ENCODE measurements around the gene POU6F2.

Gene POU6F2

DNA sequence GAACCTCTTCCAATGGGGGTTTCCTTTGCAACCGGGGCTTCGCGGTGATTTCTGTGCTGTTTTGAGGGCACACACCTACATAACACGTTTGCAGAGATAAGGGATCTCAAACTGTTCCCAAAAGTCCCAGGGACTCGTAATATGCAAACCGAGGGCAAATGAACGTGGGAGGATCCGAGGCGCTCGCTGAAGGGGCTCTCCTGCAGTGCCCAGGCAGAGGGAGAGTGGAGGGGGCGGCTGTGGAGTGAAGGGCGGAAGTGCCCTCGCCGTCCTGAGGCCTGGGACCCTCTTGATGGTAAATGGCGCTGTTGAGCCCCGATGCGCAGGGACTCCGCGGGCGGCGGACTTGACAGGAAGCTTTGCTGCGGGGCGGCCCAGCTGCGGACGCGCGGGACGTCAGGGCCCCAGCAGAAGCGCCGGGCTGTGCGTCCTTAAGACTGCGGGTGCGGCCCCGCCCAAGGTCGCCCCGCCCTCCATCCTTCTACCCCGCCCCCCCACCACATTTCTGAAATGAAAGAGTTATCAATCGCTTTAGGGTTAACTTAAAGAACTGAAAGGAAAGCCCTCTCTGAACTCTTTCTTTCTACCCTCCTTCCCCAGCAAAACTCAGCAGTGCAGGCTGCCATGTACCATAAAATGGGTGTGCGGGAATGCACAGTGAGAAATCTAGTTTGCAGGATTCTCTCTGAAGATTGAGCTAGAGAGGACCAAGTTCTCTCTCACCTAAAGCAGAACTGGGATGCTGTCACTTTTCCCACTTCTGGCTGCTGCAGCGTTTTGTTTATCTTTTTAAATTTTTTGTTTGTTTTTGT lies 436.7 kb downstream of the POU6F2 start:
- DNase-seq, result no peak

DNA sequence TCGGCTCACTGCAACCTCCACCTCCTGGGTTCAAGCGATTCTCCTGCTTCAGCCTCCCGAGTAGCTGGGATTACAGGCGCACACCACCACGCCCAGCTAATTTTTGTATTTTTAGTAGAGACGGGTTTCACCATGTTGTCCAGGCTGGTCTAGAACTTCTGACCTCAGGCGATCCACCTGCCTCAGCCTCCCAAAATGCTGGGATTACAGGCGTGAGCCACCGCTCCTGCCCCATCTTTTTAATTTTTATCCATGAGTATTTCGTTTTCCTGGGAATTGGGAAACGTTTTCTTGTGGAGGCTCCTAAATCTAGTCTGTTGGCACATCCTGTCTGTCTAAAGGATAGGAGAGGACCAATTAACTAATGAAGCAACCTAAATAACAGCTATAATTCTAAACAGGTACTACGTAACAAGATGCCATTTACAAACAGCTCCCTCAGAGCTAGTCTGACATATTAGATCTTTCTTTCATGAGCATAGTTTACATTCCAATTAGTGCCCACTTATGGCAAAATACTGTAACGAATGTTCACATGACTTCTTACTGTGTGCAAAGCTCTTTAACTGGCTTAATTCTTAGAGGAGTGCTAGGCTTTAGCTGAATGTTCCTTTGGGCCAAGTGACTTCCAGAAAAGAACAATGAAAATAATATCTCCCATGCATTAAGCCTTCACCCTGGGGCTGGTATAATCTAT lies 437.5 kb downstream of the POU6F2 start:
- no peak for DNase-seq

DNA sequence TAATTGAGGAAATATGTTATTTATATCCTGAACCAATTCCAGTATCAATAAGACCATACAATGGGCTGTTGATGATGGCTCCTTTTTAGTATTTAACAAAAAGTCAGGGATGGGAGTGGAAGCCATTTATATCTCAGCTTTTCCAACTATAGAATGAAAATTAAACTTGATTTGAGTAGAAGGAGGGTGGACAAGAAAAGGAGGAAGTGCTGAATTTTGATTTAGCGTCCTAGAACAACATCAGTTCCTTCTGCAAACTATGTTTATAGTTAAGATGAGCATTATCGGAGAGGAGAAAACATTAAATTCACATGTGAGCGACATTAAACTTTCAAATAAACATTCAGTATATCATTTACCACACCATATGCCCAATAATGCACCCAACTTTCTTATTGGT lies 439.2 kb downstream of the POU6F2 start:
- no peak for DNase-seq

GRCh38 chr7:39417642-39418041 lies 439.9 kb downstream of the POU6F2 start:
- no peak for DNase-seq

DNA sequence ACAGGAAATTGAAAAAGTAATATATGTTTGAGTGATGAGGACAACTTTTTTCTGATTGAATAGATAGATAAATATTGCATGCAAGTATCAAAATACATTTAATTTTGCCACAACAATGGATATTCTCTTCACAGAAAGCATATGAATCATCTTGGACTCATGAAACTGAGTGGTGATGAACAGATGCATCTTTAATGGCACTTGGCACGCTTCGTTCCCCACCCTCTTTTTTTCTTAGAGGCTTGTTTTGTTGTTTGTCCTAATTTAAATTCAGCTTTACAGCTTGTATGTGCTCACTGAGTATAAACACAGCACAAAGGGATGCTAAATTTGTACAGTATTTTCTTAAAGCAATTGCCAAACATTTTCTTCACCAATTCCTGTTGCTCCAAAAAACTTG lies 443.5 kb downstream of the POU6F2 start:
- DNase-seq, result no peak

- no peak for DNase-seq
Measured at GRCh38 chr7:39421661-39422060, 444.0 kb downstream of the POU6F2 start.

DNA sequence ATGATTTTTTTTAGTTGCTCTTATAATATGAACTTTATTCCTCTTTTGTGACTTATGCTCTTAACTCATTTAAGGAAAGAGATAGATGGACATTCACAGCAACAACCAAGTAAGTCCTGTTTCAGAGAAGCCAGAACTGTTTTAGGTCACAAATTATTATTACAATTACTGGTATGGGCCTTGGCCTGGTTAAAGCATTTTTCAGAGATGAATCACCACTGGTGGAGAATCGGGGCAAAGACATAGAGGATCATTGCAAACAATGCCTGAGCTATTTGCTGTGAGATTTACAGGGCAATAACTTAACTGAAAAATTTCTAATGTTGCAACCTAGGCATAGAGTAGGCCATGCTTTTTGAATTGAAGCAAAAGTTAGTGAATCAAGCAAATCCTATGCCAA lies 450.5 kb downstream of the POU6F2 start:
- no peak for DNase-seq

- DNase-seq, result no peak
Measured at GRCh38 chr7:39429421-39429820, 451.7 kb downstream of the POU6F2 start.

- no peak for DNase-seq
Measured at GRCh38 chr7:39430441-39430840, 452.7 kb downstream of the POU6F2 start.

DNA sequence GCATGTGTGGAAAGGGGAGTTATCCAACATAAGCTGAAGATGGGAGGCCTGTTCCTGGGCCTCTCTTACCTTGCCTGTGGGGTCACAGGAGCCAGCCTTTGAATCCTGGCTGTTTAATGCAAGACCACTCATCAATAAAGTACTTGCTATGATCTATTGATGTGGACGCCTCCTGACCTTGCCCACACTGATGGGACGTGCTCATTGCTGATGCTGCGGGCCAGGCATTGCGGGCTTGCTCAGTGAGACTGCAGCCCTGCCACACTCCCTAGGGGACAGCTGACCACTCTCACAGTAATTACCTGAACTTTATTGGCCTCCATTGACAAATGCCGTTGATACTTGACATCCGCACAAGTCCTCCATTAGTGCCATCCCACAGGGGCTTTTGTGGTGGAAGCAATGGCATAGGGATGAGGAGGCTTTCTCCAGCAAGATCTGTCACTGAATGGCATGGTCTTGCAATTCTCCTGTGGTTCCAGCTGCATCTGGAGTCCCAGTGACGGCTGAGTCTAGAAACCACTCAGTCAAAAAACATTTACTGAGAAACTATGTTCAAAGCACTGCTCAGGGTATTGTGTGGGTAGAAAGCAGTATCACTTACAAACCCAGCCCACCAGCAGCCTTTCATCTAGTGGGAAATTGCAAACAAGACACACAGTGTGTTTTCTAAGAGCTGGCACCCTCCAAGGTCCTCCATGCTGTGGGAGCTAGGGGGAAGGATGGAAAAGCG lies 453.4 kb downstream of the POU6F2 start:
- no peak for DNase-seq

DNA sequence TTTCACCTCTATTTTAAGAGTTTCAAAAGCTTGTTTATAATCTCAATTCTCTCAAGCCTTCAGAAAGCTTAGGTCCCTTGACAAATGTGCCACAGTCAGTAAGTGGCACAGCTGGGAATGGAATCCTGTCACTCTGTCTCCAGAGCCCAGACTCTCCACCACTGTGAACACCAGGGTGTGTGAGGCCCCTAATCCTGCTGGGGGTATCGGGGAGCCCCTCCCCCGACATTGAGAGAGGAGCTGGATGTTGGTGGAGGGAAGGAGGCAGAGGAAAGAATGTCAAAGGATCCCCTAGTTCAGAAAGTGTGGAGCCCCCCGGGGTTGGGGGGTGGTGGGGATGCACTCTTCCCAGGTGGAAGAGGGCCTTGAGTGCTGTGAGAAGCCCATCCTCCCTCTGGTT lies 454.7 kb downstream of the POU6F2 start:
- no peak for DNase-seq

DNA sequence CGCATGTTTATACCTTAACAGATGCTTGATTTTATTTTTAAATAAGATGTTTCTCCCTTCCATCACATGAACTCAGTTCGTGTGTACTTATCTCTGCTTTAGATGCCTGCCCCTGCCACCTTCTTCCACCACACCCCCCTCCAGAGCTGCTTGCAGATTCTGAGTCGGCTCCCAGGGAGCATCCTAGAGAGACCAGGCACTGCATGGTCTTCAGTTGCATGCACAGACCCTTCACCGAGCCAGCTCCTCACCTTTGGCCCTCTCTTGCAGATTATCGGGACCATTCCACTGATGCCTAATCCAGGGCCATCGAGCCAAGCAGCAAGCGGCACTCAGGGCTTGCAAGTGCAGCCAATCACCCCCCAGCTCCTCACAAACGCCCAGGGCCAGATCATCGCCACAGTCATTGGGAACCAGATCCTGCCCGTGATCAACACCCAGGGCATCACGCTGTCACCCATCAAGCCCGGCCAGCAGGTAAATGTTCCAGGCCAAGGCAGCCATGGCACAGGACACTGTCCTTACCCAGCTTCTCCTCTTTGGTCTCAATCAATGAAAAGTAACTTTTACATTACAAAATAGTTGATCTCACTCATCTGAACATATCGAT lies 455.2 kb downstream of the POU6F2 start:
- no peak for DNase-seq

- no peak for DNase-seq
Measured at GRCh38 chr7:39433550-39433949, 455.8 kb downstream of the POU6F2 start.

- no peak for DNase-seq
Measured at GRCh38 chr7:39434012-39434411, 456.3 kb downstream of the POU6F2 start.

DNA sequence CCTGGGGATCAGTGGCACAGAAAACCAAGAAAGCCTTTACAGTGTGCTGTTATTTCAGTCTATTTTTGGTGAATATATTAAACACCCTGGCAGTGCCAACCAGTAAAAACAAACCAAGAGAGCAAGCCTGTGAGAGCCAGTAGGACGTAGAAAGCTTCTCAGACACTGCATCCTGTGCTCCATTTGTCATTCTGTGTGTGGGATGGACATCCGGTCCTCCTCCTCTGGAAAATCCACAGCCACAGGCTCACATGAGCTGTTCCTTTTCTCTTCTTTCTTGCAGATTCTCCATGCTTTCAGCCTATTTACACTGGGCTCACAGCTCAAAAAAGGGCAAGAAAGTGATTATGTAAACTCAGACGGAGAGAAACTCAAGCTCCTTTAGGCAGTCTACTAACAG lies 468.8 kb downstream of the POU6F2 start:
- DNase-seq, result no peak

GRCh38 chr7:39451901-39452300 lies 474.2 kb downstream of the POU6F2 start:
- no peak for DNase-seq

DNA sequence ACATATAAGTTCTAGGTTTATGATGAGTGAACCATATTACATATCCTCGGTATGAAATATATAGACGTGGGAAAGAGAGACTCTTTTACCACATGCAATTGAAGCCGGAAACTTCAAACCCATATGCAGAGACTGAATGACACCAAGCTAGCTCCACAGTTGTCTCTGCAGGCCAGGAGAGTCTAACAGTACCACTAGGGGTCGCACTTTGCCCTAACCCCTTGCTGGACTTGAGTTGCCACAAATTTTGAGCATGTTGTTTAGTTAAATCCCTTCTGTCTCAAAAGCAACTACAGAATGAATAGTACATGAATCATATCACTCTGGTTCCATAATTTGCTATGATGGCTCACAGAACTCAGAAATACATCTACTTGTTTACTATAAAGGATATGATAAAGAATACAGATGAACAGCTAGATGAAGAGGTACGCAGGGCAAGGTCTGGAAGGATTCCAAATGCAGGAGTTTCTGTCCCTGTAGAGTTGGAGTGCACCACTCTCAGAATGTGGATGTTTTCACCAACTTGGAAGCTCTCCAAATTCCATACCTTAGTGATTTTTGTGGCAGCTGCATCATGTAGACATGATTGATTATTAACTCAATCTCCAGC lies 476.1 kb downstream of the POU6F2 start:
- no peak for DNase-seq

GRCh38 chr7:39458061-39458745 lies 480.5 kb downstream of the POU6F2 start:
- no peak for DNase-seq

DNA sequence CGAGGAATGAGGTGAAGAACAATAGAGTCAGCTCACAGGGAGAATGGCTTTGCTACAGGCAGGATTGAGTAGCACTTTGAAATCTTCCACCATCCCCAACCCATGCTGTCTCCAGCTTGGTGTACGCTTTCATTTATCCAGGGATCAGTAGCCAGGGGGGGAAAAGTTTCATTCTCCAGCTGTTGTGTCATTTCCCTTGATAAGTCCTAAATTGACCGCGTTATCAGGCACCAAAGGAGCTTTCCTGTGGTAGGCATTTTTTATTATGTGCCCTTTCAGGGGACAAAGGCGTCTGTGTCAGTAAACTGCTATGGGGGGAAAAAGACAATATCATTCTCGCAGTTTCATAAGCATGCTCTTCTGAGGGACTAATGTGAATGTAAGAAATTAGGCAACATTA lies 481.9 kb downstream of the POU6F2 start:
- no peak for DNase-seq

DNA sequence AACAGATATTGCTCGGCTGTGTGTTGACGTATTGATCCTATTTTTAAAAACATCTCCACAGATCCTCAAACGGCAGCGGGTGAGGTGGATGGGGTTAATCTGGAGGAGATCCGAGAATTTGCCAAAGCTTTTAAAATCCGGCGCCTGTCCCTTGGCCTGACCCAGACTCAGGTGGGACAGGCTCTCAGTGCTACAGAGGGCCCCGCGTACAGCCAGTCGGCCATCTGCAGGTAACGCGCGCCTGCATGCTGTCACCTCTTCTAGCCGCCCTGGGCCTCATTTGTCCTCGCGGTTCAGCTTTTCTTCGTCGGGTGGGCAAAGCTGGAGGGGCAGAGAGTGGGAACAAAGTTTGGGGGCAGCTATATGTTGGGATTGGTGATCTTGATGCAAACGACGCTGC lies 482.8 kb downstream of the POU6F2 start:
- no peak for DNase-seq

DNA sequence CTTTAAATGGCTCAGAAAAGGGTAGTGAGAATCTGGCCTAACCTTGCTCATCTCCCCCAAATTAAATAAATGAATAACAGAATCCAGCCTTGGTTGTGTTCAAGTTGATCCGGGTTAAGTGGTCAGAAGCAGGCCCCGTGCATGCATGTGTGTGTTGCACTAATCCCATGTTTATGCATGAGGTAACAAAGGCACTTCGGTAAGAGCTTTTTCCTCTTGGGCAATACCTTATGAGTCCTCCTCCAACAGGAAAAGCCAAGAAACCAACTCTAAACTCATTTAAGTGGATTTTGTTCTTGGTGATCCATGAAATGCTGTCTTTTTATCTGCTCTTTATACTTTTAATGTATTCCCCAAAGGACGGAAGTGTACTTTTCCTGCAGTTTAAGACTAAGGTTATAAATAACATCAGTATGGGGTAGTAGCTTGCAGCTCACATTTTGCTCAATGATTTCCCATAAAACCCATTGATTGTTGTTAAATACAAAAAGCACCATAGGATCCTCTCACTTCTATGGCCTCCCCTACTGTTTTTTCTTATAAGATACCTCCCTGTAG lies 483.6 kb downstream of the POU6F2 start:
- no peak for DNase-seq

GRCh38 chr7:39463252-39463651 lies 485.5 kb downstream of the POU6F2 start:
- DNase-seq, result no peak
